ENCODE data around the gene TWNK. TPM values are rescaled to one million over a fixed set of nuclear protein-coding genes. Genes with fewer than 3 reads are reported as not detected.
A peak's percentile ranks its signal among the peaks of the same experiment; 100 is the strongest.

TWNK gene
- total and polyA plus RNA-seq, 10 donors, result 5.6 to 9.9 (median 8.2) TPM

- no peak overlapping the region for H3K27ac ChIP-seq
- no peaks in the 10 kb centered on the region for H3K9me3 ChIP-seq
- peaks cover 0 to 79% (median 29%) of the 10 kb centered on the region in 6 donors for H3K36me3 ChIP-seq
- no peaks in the 10 kb centered on the region for H3K27me3 ChIP-seq (replicated peaks in 1 of 7)
- no peak for TF ChIP-seq POLR2A (IDR thresholded peaks at IDR 0.05)
- TF ChIP-seq POLR2AphosphoS5 (IDR thresholded peaks at IDR 0.05), result no peak
- TF ChIP-seq CTCF (IDR thresholded peaks at IDR 0.05 in 8 of 11, conservative IDR thresholded peaks at IDR 0.05 in 3 of 11), result no peak
- intact Hi-C loops (cut with DNase I; ENCODE audit: low total_unique reads), result no loop called here
- peaks cover 0 to 7% (median 2%) of the 10 kb centered on the region in 6 donors for H3K4me1 ChIP-seq
- no peak overlapping the region for H3K4me3 ChIP-seq
- DNase-seq, result no peak
- 94 to 100% (median 98%) methylated on average over 6 to 7 of the region's 7 CpGs for WGBS, 5 donors
Measured at GRCh38 chr10:100980711-100981110, 6.6 kb upstream of the TWNK start.

GRCh38 chr10:100981178-100981772 lies 6.1 kb upstream of the TWNK start:
- no peak overlapping the region for H3K4me3 ChIP-seq
- no peak for DNase-seq
- H3K36me3 ChIP-seq, result peaks cover 0 to 83% (median 29%) of the 10 kb centered on the region in 6 donors
- H3K27me3 ChIP-seq (replicated peaks in 1 of 7), result no peaks in the 10 kb centered on the region
- TF ChIP-seq CTCF (IDR thresholded peaks at IDR 0.05 in 8 of 11, conservative IDR thresholded peaks at IDR 0.05 in 3 of 11), result no peak
- no peak for TF ChIP-seq POLR2AphosphoS5 (IDR thresholded peaks at IDR 0.05)
- no peak overlapping the region for H3K27ac ChIP-seq
- WGBS, 5 donors, result 86 to 96% (median 91%) methylated on average over 5 of the region's 5 CpGs
- intact Hi-C loops (cut with DNase I; ENCODE audit: low total_unique reads), result no loop called here
- H3K9me3 ChIP-seq, result no peaks in the 10 kb centered on the region
- peaks cover 1 to 13% (median 8%) of the 10 kb centered on the region in 6 donors for H3K4me1 ChIP-seq

GRCh38 chr10:100982916-100983830 lies 4.2 kb upstream of the TWNK start:
- H3K4me3 ChIP-seq, result no peak overlapping the region
- DNase-seq, result peak; percentile 67
- no peak overlapping the region for H3K27ac ChIP-seq
- no peaks in the 10 kb centered on the region for H3K27me3 ChIP-seq (replicated peaks in 1 of 7)
- peaks cover 0 to 79% (median 29%) of the 10 kb centered on the region in 6 donors for H3K36me3 ChIP-seq
- no peaks in the 10 kb centered on the region for H3K9me3 ChIP-seq
- intact Hi-C loops (cut with DNase I; ENCODE audit: low total_unique reads), result no loop called here
- TF ChIP-seq POLR2A (IDR thresholded peaks at IDR 0.05) (no peak), POLR2AphosphoS5 (IDR thresholded peaks at IDR 0.05) (no peak), CTCF (IDR thresholded peaks at IDR 0.05 in 8 of 11, conservative IDR thresholded peaks at IDR 0.05 in 3 of 11) (no peak)
- H3K4me1 ChIP-seq, result peaks cover 11 to 29% (median 22%) of the 10 kb centered on the region in 6 donors
- WGBS, 5 donors, result 92 to 97% (median 94%) methylated on average over 15 to 24 of the region's 24 CpGs
